Neural cell (in vitro differentiated cells): Measurements from ENCODE around the gene GTPBP3.

Experiments
- EZH2 ChIP-seq: fragments of 200-600, 300-800 bp; shearing (Covaris generic), sonication (generic); IDR thresholded peaks from 2 replicates; pipeline ENCODE4 v1.6.1; 2014; ENCODE audit warnings: antibody characterized with exemption, low read length, borderline replicate concordance, mild to moderate bottlenecking; ENCODE audit not compliant: insufficient read depth, poor library complexity, severe bottlenecking
- POLR2AphosphoS5 ChIP-seq: IDR thresholded peaks from 2 replicates; pipeline ENCODE4 v1.6.1; 2012
- TAF1 ChIP-seq: IDR thresholded peaks from 2 replicates; pipeline ENCODE4 v1.6.1; 2012; ENCODE audit warnings: low read depth
- TF ChIP-seq, protein P1 (sequence below): fragments of 450-650 bp; IDR thresholded peaks from 2 replicates; pipeline ENCODE4 v1.5.1; 2014; ENCODE audit warnings: antibody characterized with exemption, mild to moderate bottlenecking, moderate library complexity; ENCODE audit not compliant: poor library complexity, severe bottlenecking
- TF ChIP-seq, protein P2 (sequence below): IDR thresholded peaks from 2 replicates; pipeline ENCODE4 v1.6.1; 2012; ENCODE audit warnings: borderline replicate concordance

DNA sequence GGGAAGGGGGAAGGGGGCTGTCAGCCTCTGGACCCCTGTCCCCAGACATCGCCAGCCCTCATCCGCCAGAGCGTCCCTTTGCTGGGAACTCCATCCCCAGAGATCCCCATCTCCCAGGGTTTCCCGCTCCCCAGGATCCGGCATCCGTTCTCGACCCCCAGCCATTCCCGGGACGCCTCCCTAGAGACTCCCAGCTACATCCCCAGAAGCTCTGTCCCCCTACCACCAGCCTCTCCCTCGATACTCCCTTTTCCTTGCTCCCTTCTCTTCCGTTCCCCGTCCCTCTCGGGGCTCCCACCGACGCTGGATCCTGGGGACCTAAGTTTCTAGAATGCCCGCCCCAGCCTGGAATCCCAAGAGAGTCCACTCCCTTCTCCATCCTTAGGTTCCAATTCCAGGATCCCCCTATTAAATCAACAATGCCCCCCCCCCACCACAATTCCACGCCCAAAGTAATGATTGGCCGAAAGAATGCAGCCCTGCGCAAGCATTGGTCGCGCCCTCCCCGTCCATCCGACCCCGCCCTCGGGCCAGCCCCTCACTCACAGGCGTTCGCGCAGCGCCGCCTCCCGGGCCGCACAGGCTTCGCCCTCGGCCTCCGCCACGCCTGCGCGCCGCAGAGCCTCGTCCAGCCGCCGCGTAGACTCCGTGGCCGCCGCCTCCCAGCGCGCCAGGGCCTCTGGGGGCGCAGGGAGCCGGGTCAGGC lies 53.5 kb downstream of the GTPBP3 start:
- TF ChIP-seq TAF1 (no peak), POLR2AphosphoS5 (no peak), EZH2 (no peak)
- TF ChIP-seq, protein P1, sequence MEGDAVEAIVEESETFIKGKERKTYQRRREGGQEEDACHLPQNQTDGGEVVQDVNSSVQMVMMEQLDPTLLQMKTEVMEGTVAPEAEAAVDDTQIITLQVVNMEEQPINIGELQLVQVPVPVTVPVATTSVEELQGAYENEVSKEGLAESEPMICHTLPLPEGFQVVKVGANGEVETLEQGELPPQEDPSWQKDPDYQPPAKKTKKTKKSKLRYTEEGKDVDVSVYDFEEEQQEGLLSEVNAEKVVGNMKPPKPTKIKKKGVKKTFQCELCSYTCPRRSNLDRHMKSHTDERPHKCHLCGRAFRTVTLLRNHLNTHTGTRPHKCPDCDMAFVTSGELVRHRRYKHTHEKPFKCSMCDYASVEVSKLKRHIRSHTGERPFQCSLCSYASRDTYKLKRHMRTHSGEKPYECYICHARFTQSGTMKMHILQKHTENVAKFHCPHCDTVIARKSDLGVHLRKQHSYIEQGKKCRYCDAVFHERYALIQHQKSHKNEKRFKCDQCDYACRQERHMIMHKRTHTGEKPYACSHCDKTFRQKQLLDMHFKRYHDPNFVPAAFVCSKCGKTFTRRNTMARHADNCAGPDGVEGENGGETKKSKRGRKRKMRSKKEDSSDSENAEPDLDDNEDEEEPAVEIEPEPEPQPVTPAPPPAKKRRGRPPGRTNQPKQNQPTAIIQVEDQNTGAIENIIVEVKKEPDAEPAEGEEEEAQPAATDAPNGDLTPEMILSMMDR: peak; percentile 86
- TF ChIP-seq, protein P2, sequence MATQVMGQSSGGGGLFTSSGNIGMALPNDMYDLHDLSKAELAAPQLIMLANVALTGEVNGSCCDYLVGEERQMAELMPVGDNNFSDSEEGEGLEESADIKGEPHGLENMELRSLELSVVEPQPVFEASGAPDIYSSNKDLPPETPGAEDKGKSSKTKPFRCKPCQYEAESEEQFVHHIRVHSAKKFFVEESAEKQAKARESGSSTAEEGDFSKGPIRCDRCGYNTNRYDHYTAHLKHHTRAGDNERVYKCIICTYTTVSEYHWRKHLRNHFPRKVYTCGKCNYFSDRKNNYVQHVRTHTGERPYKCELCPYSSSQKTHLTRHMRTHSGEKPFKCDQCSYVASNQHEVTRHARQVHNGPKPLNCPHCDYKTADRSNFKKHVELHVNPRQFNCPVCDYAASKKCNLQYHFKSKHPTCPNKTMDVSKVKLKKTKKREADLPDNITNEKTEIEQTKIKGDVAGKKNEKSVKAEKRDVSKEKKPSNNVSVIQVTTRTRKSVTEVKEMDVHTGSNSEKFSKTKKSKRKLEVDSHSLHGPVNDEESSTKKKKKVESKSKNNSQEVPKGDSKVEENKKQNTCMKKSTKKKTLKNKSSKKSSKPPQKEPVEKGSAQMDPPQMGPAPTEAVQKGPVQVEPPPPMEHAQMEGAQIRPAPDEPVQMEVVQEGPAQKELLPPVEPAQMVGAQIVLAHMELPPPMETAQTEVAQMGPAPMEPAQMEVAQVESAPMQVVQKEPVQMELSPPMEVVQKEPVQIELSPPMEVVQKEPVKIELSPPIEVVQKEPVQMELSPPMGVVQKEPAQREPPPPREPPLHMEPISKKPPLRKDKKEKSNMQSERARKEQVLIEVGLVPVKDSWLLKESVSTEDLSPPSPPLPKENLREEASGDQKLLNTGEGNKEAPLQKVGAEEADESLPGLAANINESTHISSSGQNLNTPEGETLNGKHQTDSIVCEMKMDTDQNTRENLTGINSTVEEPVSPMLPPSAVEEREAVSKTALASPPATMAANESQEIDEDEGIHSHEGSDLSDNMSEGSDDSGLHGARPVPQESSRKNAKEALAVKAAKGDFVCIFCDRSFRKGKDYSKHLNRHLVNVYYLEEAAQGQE: no peak
